GM23338 (cell line): Measurements from ENCODE around the gene CENPP. TPM values are rescaled to one million over a fixed set of nuclear protein-coding genes. Genes with fewer than 3 reads are reported as not detected.

Experiments used
- ATAC-seq: fragments of 200-7000 bp; cut with Tn5 transposase; 3 replicates; pipeline ENCODE4 v1.9.1; 2020
- DNase-seq: peaks from one replicate; pipeline ENCODE4 v3.0.0-alpha.2; 2015; ENCODE audit warnings: low spot score
- H2AFZ ChIP-seq: fragments of 200-600 bp; sonication (generic); 2 replicates; pipeline ENCODE4 v1.8.0; 2016; ENCODE audit warnings: antibody characterized with exemption, mild to moderate bottlenecking, moderate library complexity
- H3F3A ChIP-seq: fragments of 200-600 bp; sonication (generic); replicated peaks from 2 replicates; pipeline ENCODE4 v1.8.0; 2017; ENCODE audit warnings: antibody characterized with exemption, mixed run types, low read depth
- H3K27ac ChIP-seq: fragments of 200-600 bp; sonication (generic); 2 replicates; pipeline ENCODE4 v1.6.1; 2016; ENCODE audit warnings: low read depth
- H3K27me3 ChIP-seq: fragments of 200-600 bp; sonication (generic); 2 replicates; pipeline ENCODE4 v1.8.0; 2016; ENCODE audit warnings: mild to moderate bottlenecking, mixed run types, moderate library complexity; ENCODE audit not compliant: insufficient read depth
- H3K36me3 ChIP-seq: fragments of 200-600 bp; sonication (generic); 2 replicates; pipeline ENCODE4 v1.8.0; 2016; ENCODE audit warnings: mild to moderate bottlenecking; ENCODE audit not compliant: insufficient read depth
- H3K4me1 ChIP-seq: fragments of 200-600 bp; sonication (generic); 2 replicates; pipeline ENCODE4 v1.8.0; 2016; ENCODE audit warnings: mild to moderate bottlenecking, moderate library complexity; ENCODE audit not compliant: insufficient read depth
- H3K4me2 ChIP-seq: fragments of 200-600 bp; sonication (generic); 2 replicates; pipeline ENCODE4 v1.7.1; 2017; ENCODE audit warnings: mixed run types
- H3K4me3 ChIP-seq: fragments of 200-600 bp; sonication (generic); 2 replicates; pipeline ENCODE4 v1.6.1; 2016; ENCODE audit warnings: mixed run types
- H3K79me2 ChIP-seq: fragments of 200-600 bp; sonication (generic); replicated peaks from 2 replicates; pipeline ENCODE4 v1.8.0; 2017; ENCODE audit warnings: mild to moderate bottlenecking; ENCODE audit not compliant: insufficient read depth
- H3K9me2 ChIP-seq: fragments of 200-600 bp; sonication (generic); 2 replicates; pipeline ENCODE4 v1.8.0; 2017; ENCODE audit not compliant: insufficient read depth
- H4K20me1 ChIP-seq: fragments of 200-600 bp; sonication (generic); replicated peaks from 2 replicates; pipeline ENCODE4 v1.8.0; 2017; ENCODE audit warnings: mild to moderate bottlenecking; ENCODE audit not compliant: insufficient read depth
- H3K27ac Mint-ChIP-seq: 2 replicates; pipeline ENCODE4 v1.8.0; 2020; ENCODE audit warnings: inconsistent platforms, mild to moderate bottlenecking, moderate library complexity, mixed read lengths
- H3K27me3 Mint-ChIP-seq: 3 replicates; pipeline ENCODE4 v1.8.0; 2022; ENCODE audit warnings: low read depth, mild to moderate bottlenecking, moderate library complexity, mixed read lengths, inconsistent platforms; ENCODE audit not compliant: insufficient read depth, poor library complexity
- H3K36me3 Mint-ChIP-seq: 3 replicates; pipeline ENCODE4 v1.8.0; 2021; ENCODE audit warnings: low read depth, mild to moderate bottlenecking, inconsistent platforms, moderate library complexity, mixed read lengths
- H3K4me1 Mint-ChIP-seq: 3 replicates; pipeline ENCODE4 v1.8.0; 2020; ENCODE audit warnings: mild to moderate bottlenecking, inconsistent platforms, mixed read lengths
- H3K4me3 Mint-ChIP-seq: 3 replicates; pipeline ENCODE4 v1.8.0; 2021; ENCODE audit warnings: moderate library complexity, mild to moderate bottlenecking, inconsistent platforms, mixed read lengths
- H3K9me3 Mint-ChIP-seq: 3 replicates; pipeline ENCODE4 v1.8.0; 2020; ENCODE audit warnings: moderate library complexity, mild to moderate bottlenecking, inconsistent platforms, mixed read lengths
- EZH2 ChIP-seq: fragments of 200-600 bp; sonication (generic); IDR thresholded peaks from one replicate; pipeline ENCODE4 v1.8.0; 2017; ENCODE audit warnings: antibody characterized with exemption, mild to moderate bottlenecking, low read depth; ENCODE audit not compliant: unreplicated experiment
- EZH2phosphoT487 ChIP-seq: fragments of 200-600 bp; sonication (generic); IDR thresholded peaks from one replicate; pipeline ENCODE4 v1.8.1; 2018; ENCODE audit warnings: antibody characterized with exemption; ENCODE audit not compliant: unreplicated experiment
- JUNB ChIP-seq: IDR thresholded peaks from one replicate; pipeline ENCODE4 v1.6.1; 2016; ENCODE audit warnings: antibody characterized with exemption; ENCODE audit not compliant: unreplicated experiment
- REST ChIP-seq: IDR thresholded peaks from one replicate; pipeline ENCODE4 v1.6.1; 2018; ENCODE audit warnings: antibody characterized with exemption; ENCODE audit not compliant: unreplicated experiment
- STAT1 ChIP-seq: IDR thresholded peaks from one replicate; pipeline ENCODE4 v1.6.1; 2016; ENCODE audit warnings: antibody characterized with exemption; ENCODE audit not compliant: unreplicated experiment
- ZNF114 ChIP-seq: fragments of 250-450 bp; sonication (Bioruptor Pico); IDR thresholded peaks from 2 replicates; pipeline ENCODE4 v1.5.0; 2020; ENCODE audit warnings: mild to moderate bottlenecking, moderate library complexity
- ZNF462 ChIP-seq: fragments of 250-450 bp; sonication (Bioruptor Pico); IDR thresholded peaks from 2 replicates; pipeline ENCODE4 v1.5.0; 2020; ENCODE audit warnings: mild to moderate bottlenecking, moderate library complexity
- polyA plus RNA-seq: library from polyadenylated mRNA; unstranded; fragments of >200 nt; fragmentation: Nextera tagmentation; extraction: Ambion mirVana; gene quantifications from 2 replicates; pipeline ENCODE4 v1.2.1, GENCODE V29; 2016
- total RNA-seq: library from RNA; depleted of rRNA; stranded (reverse); fragments of >200 nt; shearing (Covaris generic); gene quantifications from 2 replicates; pipeline ENCODE4 v1.2.3, GENCODE V29; 2014

The CENPP gene
- total and polyA plus RNA-seq, 2 experiments from 2014 or later: 11.0 to 12.6 TPM

GRCh38 chr9:92655896-92656536 is 330.3 kb downstream of the CENPP start:
- ATAC-seq: no peak
- no peak overlapping the region for H3K4me2 ChIP-seq
- H3K4me1 ChIP-seq: peaks cover 6% of the 10 kb centered on the region; the same call in 1 of the 2 replicates
- no peaks in the 10 kb centered on the region for H3F3A ChIP-seq
- Mint-ChIP-seq H3K4me3 (no peak overlapping the region), H3K9me3 (no peaks in the 10 kb centered on the region), H3K36me3 (peaks cover 12% of the 10 kb centered on the region), H3K27me3 (peaks cover 7% of the 10 kb centered on the region), H3K27ac (no peak overlapping the region), H3K4me1 (peaks cover 12% of the 10 kb centered on the region)
- no peak for TF ChIP-seq EZH2
- TF ChIP-seq JUNB: no peak
- TF ChIP-seq EZH2phosphoT487: no peak
- no peak for TF ChIP-seq ZNF462 (CRISPR knock-in tag)
- TF ChIP-seq ZNF114 (CRISPR knock-in tag): no peak
- TF ChIP-seq STAT1: no peak
- no peak for TF ChIP-seq REST
- H4K20me1 ChIP-seq: peaks cover 7% of the 10 kb centered on the region; the same call in 1 of the 2 replicates
- no peak for DNase-seq
- H3K27ac ChIP-seq: no peak overlapping the region
- no peak overlapping the region for H2AFZ ChIP-seq
- no peaks in the 10 kb centered on the region for H3K27me3 ChIP-seq
- H3K9me2 ChIP-seq: no peaks in the 10 kb centered on the region
- no peak overlapping the region for H3K4me3 ChIP-seq
- no peaks in the 10 kb centered on the region for H3K36me3 ChIP-seq
- H3K79me2 ChIP-seq: peaks cover 7% of the 10 kb centered on the region
